GM21360 (cell line): ENCODE data around the gene SAMSN1.

Experiments used
- ATAC-seq: cut with Tn5 transposase; IDR thresholded peaks from one replicate; pipeline ENCODE4 v1.9.1; 2021; ENCODE audit warnings: mild to moderate bottlenecking, moderate library complexity; ENCODE audit not compliant: unreplicated experiment

The SAMSN1 gene

DNA sequence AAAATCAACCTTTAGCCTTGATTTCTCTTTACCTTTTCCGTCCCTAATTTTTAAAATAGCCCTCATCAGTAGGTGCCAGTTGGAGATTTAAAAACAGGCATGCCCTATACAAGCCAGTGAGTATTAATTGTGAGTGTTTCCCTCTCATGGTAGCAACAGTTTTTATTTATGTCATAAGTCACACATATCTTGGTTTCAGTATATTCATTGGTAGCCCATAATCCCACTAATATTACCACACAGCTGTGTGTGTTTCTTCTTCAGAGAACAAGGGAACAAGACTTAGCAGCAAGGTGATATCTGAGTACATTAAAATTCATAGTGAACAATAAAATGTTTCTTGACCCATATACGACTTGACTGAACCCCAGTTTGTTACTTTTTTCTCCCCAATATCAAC lies 94.6 kb downstream of the SAMSN1 start:
- ATAC-seq, result no peak

DNA sequence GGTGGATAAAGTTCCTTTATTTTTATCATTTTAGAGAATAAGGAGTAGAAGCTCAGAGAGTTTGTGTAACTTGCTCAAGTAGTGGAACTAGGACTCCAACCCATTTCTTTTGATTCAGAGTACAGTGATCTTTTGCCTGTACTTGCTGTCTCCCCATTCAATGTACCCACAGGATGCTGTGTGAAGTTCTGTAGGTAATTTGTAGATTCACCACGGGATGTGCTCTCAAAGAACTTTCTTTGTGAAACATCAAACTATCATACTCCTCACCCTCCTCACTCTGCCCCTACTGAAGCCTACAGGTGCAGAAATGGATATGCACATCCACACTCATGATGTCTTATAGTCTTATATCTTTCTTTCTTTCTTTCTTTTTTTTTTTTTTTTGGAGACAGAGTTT lies 97.3 kb downstream of the SAMSN1 start:
- no peak for ATAC-seq

DNA sequence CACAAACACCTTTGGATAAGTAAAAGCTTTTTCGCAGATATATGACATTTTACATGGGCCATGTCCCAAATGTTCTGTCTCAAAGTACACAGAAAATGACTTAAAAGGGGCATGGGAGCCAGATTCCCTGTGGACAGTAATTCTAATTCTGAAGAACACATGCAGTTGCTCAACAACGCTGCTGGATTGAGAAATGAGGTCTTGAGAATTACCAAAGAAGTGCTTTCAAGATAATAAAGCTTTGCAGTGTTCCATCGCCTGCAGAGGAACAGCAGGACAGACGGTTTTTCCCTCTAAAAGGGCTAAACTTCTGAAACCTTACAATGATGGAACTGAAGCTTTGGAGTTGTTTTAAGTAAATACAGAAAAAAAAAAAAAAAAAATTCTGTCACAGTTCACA lies 107.9 kb downstream of the SAMSN1 start:
- no peak for ATAC-seq

DNA sequence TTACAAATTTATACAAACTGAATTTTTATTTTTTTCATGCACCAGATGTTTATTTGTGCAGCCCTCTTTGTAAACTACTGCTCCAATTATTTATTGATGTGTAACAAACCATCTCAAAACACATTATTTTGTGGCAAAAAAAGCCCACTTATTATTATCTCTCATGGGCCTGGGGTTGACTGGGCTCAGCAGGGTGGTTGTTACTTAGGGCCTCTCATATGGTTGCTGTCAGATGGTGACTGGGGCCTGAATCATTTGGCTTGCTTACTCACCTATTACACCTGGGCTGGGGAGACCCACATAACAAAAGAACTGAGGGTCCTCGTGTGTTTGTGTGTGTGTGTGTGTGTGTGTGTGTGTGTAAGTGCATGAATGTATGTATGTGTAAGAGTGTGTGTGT lies 110.7 kb downstream of the SAMSN1 start:
- ATAC-seq, result no peak
